ENCODE results near the gene SAMD8.

GRCh38 chr10:75095631-75096030, 15.8 kb upstream of the SAMD8 start:
- TF ChIP-seq CTCF (IDR thresholded peaks at IDR 0.05; ENCODE audit: extremely low read depth in 1 of 2, insufficient read depth in 1 of 2, low read depth in 1 of 2, low read length in 2 of 2) = no peak
- TF ChIP-seq POLR2A (IDR thresholded peaks at IDR 0.05; ENCODE audit: low read depth, low read length) = no peak
- TF ChIP-seq JUN (IDR thresholded peaks at IDR 0.05; ENCODE audit: borderline replicate concordance, insufficient read depth, insufficient read length, low read depth) = no peak
- no peak for TF ChIP-seq EZH2 (IDR thresholded peaks at IDR 0.05; ENCODE audit: borderline replicate concordance, low read depth, low read length, severe bottlenecking)
- no peak for TF ChIP-seq MAX (IDR thresholded peaks at IDR 0.05; ENCODE audit: insufficient read depth, insufficient read length)
